Coronary artery (tissue), 2 donors: ENCODE measurements around the gene UST.

Experiments
- DNase-seq: peaks from one replicate; pipeline ENCODE4 v3.0.0-alpha.2; 2017; ENCODE audit warnings: low spot score
- H3K27ac ChIP-seq, 2 donors: fragments of 200-600 bp; sonication (generic); one replicate each; pipeline ENCODE4 v1.5.1; 2016 to 2019
- H3K4me3 ChIP-seq: fragments of 200-600 bp; sonication (generic); 2 replicates; pipeline ENCODE4 v1.5.1; 2016; ENCODE audit warnings: mild to moderate bottlenecking, moderate library complexity
- TF ChIP-seq, protein P1 (sequence below): fragments of 200-600 bp; sonication (generic); IDR thresholded peaks from one replicate; pipeline ENCODE4 v1.5.1; 2019; ENCODE audit warnings: antibody characterized with exemption

The UST gene

DNA sequence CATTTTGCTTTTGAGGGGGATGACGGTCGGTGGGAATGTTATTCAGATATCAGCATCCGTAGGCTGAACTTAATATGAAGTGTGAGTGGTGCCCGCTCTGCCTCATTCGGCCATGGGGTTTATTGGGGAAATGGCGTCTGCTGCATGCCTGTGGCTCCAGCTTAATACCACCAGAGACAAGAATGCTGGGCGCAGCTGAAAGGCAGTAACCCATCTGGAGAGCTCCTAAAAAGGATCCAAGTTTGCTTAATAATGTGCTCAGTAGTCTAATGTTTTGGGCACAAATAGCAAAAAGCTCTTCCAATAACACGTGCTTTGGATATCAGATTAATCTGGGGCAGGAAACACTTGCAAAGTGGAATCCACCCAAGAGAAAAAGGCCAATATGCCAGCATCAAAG lies 297.7 kb downstream of the UST start:
- H3K27ac ChIP-seq, result no peak overlapping the region
- TF ChIP-seq, protein P1, sequence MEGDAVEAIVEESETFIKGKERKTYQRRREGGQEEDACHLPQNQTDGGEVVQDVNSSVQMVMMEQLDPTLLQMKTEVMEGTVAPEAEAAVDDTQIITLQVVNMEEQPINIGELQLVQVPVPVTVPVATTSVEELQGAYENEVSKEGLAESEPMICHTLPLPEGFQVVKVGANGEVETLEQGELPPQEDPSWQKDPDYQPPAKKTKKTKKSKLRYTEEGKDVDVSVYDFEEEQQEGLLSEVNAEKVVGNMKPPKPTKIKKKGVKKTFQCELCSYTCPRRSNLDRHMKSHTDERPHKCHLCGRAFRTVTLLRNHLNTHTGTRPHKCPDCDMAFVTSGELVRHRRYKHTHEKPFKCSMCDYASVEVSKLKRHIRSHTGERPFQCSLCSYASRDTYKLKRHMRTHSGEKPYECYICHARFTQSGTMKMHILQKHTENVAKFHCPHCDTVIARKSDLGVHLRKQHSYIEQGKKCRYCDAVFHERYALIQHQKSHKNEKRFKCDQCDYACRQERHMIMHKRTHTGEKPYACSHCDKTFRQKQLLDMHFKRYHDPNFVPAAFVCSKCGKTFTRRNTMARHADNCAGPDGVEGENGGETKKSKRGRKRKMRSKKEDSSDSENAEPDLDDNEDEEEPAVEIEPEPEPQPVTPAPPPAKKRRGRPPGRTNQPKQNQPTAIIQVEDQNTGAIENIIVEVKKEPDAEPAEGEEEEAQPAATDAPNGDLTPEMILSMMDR, result no peak
- no peak overlapping the region for H3K4me3 ChIP-seq
- DNase-seq, result no peak

DNA sequence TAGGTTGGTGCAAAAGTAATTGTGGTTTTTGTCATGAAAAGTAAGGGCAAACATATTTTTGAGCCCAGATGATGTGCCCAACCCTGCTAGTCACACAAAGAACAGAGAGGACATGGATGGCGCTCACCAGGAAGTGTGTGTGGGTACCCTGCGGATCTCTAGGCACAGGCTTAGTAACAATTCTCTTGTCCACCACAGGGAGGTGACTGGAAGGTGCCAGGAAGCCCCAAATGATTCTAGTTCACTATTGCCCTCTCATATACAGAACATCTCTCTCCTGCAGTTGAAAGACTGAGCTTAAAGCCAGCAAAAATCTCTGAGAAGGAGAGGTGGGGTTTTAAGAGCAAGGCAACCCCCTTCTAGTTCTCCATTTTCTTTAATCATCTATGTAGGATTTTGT lies 298.6 kb downstream of the UST start:
- Histone ChIP-seq H3K4me3 (no peak overlapping the region), H3K27ac (no peak overlapping the region)
- TF ChIP-seq, protein P1, result no peak
- DNase-seq, result no peak

DNA sequence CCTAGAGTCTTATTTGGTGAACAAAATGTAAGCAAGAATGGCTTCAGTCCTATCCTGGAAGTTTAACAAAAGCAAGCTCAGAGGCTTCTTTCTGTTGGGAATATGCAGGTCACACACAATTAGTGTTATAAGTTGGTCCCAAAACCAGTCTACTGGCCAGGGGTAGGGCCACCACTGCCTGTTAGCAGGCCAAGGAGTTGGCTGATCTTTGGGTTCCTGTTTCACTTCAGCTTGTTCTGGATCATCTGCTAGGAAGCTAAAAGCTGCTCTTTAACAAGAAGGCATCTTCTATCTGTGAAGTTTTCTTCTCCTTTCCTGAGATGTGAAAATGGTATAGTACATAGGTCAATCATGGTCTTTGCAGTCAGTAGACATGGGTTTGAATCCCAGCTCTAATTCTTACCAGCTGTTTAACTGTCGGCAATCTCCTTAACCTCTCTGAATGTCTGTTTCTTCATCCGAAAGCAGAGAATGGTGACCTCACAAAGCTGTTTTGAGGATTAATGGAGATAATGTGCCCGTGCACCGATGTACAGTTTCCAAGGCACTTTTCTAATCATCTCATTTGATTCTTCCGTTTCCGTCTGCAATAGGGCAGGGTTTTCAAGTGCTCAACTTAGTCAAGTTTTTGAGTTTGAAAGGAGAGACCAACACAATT lies 299.5 kb downstream of the UST start:
- no peak for DNase-seq
- Histone ChIP-seq H3K27ac (no peak overlapping the region), H3K4me3 (no peak overlapping the region)
- TF ChIP-seq, protein P1, result no peak

DNA sequence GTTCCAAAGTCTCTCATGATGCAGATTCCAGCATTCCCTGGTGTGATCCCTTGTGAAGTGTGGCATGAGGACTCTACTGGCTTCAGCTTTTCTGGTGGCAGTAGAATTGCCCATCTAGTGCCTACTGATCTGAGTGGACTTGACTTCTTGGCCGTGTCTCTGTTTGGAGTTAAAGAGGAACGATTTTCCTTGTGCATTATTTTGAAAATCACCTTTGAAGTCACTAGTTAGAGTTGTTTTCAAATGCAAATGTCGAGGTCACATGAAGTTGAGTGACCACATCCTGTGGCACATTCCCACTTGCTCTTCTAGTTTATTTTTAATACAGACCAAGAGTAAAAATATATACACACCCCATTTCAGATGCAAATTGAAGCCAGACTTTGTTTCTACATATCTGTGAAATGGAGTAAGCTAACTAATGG lies 300.0 kb downstream of the UST start:
- H3K4me3 ChIP-seq, result no peak overlapping the region
- DNase-seq, result no peak
- no peak overlapping the region for H3K27ac ChIP-seq
- TF ChIP-seq, protein P1, result no peak

DNA sequence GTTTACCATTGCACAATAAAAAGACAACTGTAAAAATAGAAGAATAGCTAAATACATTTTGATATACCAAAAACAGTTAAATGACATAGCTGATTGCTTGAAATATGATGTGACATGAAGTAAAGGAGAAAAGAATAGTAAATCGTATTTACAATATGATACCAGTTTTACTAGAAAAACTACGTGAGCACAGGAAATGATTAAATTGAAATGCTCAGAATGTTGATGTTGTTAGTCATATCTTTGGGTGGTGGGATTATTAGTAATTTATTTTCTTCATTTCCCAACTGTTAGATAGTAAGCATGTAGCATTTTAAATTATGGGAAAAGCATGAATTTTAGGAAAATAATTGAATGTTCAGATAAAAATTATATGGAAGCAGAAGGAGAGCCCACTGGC lies 302.4 kb downstream of the UST start:
- no peak for DNase-seq
- H3K4me3 ChIP-seq, result no peak overlapping the region
- H3K27ac ChIP-seq, result no peak overlapping the region
- TF ChIP-seq, protein P1, result no peak

DNA sequence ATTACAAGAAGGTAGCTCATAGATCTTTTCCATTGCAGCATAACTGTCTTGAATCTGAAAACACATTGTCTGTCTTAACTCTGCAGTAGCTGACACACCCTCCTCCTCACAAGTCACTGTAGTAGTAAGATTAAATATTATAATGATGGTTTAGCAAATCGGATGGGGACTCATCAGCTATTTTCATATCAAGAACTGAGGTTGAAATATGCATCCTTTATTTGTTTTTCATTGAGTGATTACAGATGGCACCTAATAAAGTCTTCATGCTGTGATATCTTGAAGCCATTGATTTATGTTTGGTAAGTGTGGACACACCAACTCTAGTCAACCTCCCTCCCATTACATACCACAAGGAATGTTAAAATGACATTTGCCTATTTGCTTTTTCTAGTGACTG lies 303.3 kb downstream of the UST start:
- TF ChIP-seq, protein P1, result no peak
- no peak overlapping the region for H3K27ac ChIP-seq
- no peak for DNase-seq
- no peak overlapping the region for H3K4me3 ChIP-seq

DNA sequence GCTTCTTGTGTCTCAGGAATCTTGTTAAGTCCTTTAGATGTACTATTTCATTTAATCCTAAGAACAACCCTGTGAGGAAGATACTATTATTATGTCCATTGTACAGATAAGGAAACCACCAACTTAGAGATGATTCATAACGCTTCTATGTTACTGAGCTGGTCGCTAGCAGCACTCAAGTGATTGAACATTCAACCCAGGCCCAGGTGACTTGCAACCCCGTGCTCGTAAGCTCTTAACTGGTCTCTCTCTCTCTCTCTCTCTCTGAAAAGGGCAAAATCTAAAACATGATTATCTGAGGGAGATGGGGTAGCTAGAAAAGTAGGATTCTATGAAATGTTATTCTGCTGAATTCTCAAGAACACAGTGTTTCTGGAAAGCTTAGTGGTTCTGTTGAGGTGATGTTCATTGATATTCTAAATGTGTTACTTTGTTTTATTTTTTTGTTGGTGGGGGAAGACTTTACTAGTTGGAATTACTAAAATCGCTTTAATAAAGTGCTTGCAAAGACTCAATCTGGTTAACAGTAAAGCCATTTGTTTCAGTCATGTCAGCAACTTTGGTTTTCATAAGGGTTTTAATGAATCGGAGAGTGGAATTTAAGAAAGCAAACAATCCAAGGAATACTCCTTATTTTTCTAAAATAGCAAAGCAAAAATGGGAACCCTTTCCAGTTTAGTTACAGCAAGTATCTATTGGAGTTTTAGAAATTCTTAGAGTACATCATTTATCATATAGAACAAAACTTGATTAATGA lies 305.7 kb downstream of the UST start:
- H3K27ac ChIP-seq, result no peak overlapping the region
- H3K4me3 ChIP-seq, result no peak overlapping the region
- DNase-seq, result no peak
- TF ChIP-seq, protein P1, result no peak
